Measurements from ENCODE around the gene STX3.

DNA sequence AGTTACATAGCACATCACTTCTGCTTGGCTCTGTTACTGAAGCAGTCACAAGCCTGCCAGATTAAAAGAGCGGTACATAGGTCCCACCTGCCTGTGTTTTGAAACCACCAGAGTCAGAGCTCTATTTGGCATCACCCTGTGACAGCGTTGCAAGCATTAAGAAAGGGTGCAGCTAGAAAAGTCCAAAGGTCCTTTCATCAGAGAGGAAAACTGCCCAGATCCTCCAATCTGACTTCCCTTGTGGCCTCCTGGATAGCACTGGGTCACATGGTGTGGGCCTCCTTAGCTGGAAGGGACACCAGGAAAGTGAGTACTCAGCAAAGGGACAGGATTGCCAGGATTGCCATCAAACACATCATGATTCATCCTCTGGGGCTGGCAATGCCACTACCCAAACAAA is 22.9 kb downstream of the STX3 start:
- TF ChIP-seq POLR2A (IDR thresholded peaks at IDR 0.05) (no peak), POLR2AphosphoS5 (IDR thresholded peaks at IDR 0.05) (no peak)
- TF ChIP-seq, protein P1, sequence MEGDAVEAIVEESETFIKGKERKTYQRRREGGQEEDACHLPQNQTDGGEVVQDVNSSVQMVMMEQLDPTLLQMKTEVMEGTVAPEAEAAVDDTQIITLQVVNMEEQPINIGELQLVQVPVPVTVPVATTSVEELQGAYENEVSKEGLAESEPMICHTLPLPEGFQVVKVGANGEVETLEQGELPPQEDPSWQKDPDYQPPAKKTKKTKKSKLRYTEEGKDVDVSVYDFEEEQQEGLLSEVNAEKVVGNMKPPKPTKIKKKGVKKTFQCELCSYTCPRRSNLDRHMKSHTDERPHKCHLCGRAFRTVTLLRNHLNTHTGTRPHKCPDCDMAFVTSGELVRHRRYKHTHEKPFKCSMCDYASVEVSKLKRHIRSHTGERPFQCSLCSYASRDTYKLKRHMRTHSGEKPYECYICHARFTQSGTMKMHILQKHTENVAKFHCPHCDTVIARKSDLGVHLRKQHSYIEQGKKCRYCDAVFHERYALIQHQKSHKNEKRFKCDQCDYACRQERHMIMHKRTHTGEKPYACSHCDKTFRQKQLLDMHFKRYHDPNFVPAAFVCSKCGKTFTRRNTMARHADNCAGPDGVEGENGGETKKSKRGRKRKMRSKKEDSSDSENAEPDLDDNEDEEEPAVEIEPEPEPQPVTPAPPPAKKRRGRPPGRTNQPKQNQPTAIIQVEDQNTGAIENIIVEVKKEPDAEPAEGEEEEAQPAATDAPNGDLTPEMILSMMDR (IDR thresholded peaks at IDR 0.05 in 8 of 11, conservative IDR thresholded peaks at IDR 0.05 in 3 of 11) = no peak

Measured in spleen (tissue), 7 donors.